Cardiac muscle cell (in vitro differentiated cells and primary cell): ENCODE measurements around the gene RFX1. TPM values are rescaled to one million over a fixed set of nuclear protein-coding genes. Genes with fewer than 3 reads are reported as not detected.

Experiments
- DNase-seq, 2 donors: peaks; one replicate each; pipeline versions ENCODE4 v3.0.0 to v3.0.0-alpha.2; 2010 to 2017; ENCODE audit warnings: low read depth in 1 of 2, low spot score in 1 of 2
- H3K27ac ChIP-seq: fragments of 200-600 bp; sonication (generic); 2 replicates; pipeline ENCODE4 v1.5.1; 2016
- H3K27me3 ChIP-seq: fragments of 200-600 bp; sonication (generic); 2 replicates; pipeline ENCODE4 v1.6.0; 2016; ENCODE audit warnings: control low read depth
- H3K36me3 ChIP-seq: fragments of 200-600 bp; sonication (generic); 2 replicates; pipeline ENCODE4 v1.5.1; 2016; ENCODE audit warnings: control low read depth
- H3K4me1 ChIP-seq: fragments of 200-600 bp; sonication (generic); 2 replicates; pipeline ENCODE4 v1.8.1; 2017; ENCODE audit warnings: low read depth, mild to moderate bottlenecking, mixed run types
- H3K4me3 ChIP-seq: fragments of 200-600 bp; sonication (generic); 2 replicates; pipeline ENCODE4 v1.5.1; 2016; ENCODE audit warnings: mild to moderate bottlenecking
- H3K9me3 ChIP-seq: fragments of 200-600 bp; sonication (generic); 2 replicates; pipeline ENCODE4 v1.5.1; 2017; ENCODE audit warnings: low read depth, mild to moderate bottlenecking, control low read depth
- CTCF ChIP-seq: IDR thresholded peaks from 2 replicates; pipeline ENCODE4 v1.5.1; 2012; ENCODE audit warnings: low read depth, mild to moderate bottlenecking, low read length
- polyA plus RNA-seq: library from polyadenylated mRNA; unstranded; fragments of >200 nt; fragmentation: Nextera tagmentation; extraction: Ambion mirVana; gene quantifications from 2 replicates; pipeline ENCODE4 v1.2.1, GENCODE V29; 2016
- total RNA-seq: library from RNA; depleted of rRNA; stranded (reverse); fragments of >200 nt; gene quantifications from 2 replicates; pipeline ENCODE4 v1.2.3, GENCODE V29; 2016

The RFX1 gene
- total and polyA plus RNA-seq, 2 experiments from 2014 or later: 3.3 to 8.9 TPM

- Histone ChIP-seq H3K9me3 (no peaks in the 10 kb centered on the region), H3K4me3 (no peak overlapping the region), H3K36me3 (peaks cover 26% of the 10 kb centered on the region), H3K27me3 (peaks cover 16% of the 10 kb centered on the region), H3K4me1 (no peaks in the 10 kb centered on the region), H3K27ac (no peak overlapping the region)
- DNase-seq: no peak
- TF ChIP-seq CTCF: no peak
Observed at GRCh38 chr19:13966684-13967128, 39.4 kb downstream of the RFX1 start.

DNA sequence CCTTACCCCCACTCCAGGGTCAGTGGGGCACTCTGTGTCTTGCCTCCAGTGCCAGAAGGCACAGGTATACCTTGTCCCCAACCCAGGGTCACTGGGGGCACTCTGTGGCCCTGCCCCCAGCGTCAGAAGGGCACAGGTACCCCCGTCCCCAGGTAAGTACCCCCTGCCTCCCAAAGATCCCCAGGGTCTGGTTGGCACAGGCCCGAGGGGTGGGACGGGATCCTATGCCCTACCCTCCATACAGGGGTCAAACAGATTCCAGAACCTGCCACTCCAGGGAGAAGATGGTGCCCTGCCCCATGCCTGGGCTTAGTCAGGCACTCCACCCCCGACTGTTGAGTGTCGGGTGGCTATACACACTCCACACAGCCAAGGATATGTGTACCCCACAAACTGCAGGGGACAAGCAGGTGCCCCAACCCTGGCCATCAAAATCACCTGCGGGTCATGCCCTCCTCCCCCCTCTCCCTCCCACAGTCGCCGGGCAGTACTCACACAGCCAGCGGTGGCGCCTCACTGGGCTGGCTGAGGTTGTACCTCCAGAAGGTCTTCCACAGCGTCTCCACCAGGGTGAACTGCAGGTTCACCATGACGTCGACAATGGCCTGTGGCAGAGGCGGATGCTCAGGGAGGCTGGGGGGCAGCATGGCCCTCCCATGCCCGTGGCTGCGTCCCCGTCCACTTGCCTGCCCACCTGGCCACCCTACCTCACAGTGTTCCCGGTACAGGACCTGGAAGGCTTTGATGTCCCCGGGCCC is 40.0 kb downstream of the RFX1 start:
- DNase-seq: no peak
- no peak overlapping the region for H3K27ac ChIP-seq
- peaks cover 26% of the 10 kb centered on the region for H3K36me3 ChIP-seq
- H3K27me3 ChIP-seq: peaks cover 16% of the 10 kb centered on the region
- no peaks in the 10 kb centered on the region for H3K9me3 ChIP-seq
- H3K4me3 ChIP-seq: no peak overlapping the region
- TF ChIP-seq CTCF: no peak
- no peaks in the 10 kb centered on the region for H3K4me1 ChIP-seq

DNA sequence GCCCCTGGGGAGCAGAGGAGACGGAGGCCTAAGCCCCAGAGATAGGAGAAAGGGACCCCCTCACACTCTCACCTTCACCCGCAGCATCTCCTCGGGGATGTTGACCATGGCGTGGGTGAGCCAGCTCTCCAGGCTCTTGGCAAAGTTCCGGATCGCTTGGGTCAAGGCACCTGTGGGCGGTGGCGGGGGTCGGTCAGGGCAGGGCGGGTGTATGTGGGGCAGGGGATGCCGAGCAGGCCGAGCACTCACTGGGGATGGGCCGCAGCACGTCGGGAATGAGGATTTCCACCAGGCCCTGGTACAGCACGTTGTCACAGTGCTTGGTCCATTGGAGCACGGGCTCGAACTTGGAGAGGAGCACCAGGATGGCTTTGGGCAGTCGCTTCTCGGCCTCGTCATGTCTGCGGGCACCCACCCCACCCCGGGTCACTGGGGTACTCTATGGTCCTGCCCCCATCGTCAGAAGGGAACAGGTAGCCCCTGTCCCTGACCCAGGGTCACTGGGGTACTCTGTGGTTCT is 40.7 kb downstream of the RFX1 start:
- Histone ChIP-seq H3K27ac (no peak overlapping the region), H3K9me3 (no peaks in the 10 kb centered on the region), H3K4me1 (no peaks in the 10 kb centered on the region), H3K27me3 (peaks cover 16% of the 10 kb centered on the region), H3K4me3 (no peak overlapping the region), H3K36me3 (peaks cover 29% of the 10 kb centered on the region)
- no peak for TF ChIP-seq CTCF
- DNase-seq: no peak

GRCh38 chr19:13964776-13965175 is 41.3 kb downstream of the RFX1 start:
- Histone ChIP-seq H3K9me3 (no peaks in the 10 kb centered on the region), H3K4me1 (no peaks in the 10 kb centered on the region), H3K27ac (no peak overlapping the region), H3K4me3 (no peak overlapping the region), H3K36me3 (peaks cover 30% of the 10 kb centered on the region), H3K27me3 (peaks cover 16% of the 10 kb centered on the region)
- TF ChIP-seq CTCF: no peak
- no peak for DNase-seq

DNA sequence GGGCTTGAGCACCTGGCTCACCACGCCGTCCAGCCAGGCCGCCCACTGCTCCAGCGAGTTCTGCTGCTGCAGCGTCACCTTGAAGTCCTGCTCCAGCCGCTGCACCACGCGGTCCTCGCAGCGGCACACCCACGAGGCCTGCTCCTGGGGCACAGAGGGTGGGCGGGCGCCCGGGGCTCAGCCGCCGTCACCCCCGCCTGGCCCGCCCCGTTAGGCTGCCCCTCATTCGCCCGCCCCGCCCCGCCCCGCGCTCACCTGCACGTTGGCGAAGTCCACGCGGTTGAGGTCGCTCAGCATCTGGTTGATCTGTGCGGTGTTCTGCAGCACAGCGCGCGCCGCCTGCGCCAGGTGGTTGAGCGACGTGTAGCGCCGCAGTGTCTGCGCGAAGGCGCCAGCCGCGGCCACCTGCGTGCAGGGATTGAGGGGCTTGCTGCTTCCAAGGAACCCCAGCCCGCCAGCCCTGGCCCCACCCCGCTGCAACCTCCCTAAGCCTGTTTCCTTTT is 42.5 kb downstream of the RFX1 start:
- Histone ChIP-seq H3K27ac (no peak overlapping the region), H3K4me1 (no peaks in the 10 kb centered on the region), H3K9me3 (no peaks in the 10 kb centered on the region), H3K36me3 (peaks cover 23% of the 10 kb centered on the region), H3K27me3 (peaks cover 16% of the 10 kb centered on the region), H3K4me3 (no peak overlapping the region)
- no peak for TF ChIP-seq CTCF
- DNase-seq: no peak
